K562 (cell line): Measurements from ENCODE around the gene NLRX1. TPM values are rescaled to one million over a fixed set of nuclear protein-coding genes. Genes with fewer than 3 reads are reported as not detected.

Experiments
- ARID1B ChIP-seq: fragments of 450-650 bp; IDR thresholded peaks from 2 replicates; pipeline ENCODE4 v1.6.1; 2016; ENCODE audit warnings: antibody characterized with exemption, mild to moderate bottlenecking, inconsistent platforms
- CBFB ChIP-seq: sonication (generic); formaldehyde crosslinking; IDR thresholded peaks from 2 replicates; pipeline ENCODE4 v1.4.0; 2020; ENCODE audit warnings: mild to moderate bottlenecking, missing genetic modification reagents
- CC2D1A ChIP-seq: fragments of 450-650 bp; IDR thresholded peaks from 2 replicates; pipeline ENCODE4 v1.6.1; 2017; ENCODE audit warnings: mild to moderate bottlenecking
- CREM ChIP-seq: IDR thresholded peaks from 2 replicates; pipeline ENCODE4 v1.6.1; 2014; ENCODE audit warnings: antibody characterized with exemption, low read depth
- ESRRB ChIP-seq: fragments of 250-450 bp; sonication (Bioruptor Pico); IDR thresholded peaks from 2 replicates; pipeline ENCODE4 v1.5.0; 2020; ENCODE audit warnings: mild to moderate bottlenecking, moderate library complexity, borderline replicate concordance
- KHSRP ChIP-seq: fragments of 450-650 bp; IDR thresholded peaks from 2 replicates; pipeline ENCODE4 v1.6.1; 2017
- NFIC ChIP-seq: fragments of 450-650 bp; IDR thresholded peaks from 2 replicates; pipeline ENCODE4 v1.6.1; 2017; ENCODE audit warnings: mild to moderate bottlenecking, inconsistent platforms
- NFIX ChIP-seq: fragments of 250-450 bp; sonication (Bioruptor Pico); IDR thresholded peaks from 2 replicates; pipeline ENCODE4 v1.4.0; 2020; ENCODE audit warnings: low read depth, mild to moderate bottlenecking, moderate library complexity
- PBX2 ChIP-seq, 2 experiments: IDR thresholded peaks in 1 of 2; conservative IDR thresholded peaks in 1 of 2; 2 replicates each; pipeline ENCODE4 v1.6.1; 2016; ENCODE audit warnings: low read depth in 2 of 2, mild to moderate bottlenecking in 1 of 2, missing compliant biosample characterization in 1 of 2, missing genetic modification characterization in 1 of 2, moderate library complexity in 1 of 2
- RB1 ChIP-seq: fragments of 450-650 bp; IDR thresholded peaks from 2 replicates; pipeline ENCODE4 v1.6.1; 2017; ENCODE audit warnings: low read depth, mild to moderate bottlenecking
- REST ChIP-seq, 2 experiments: fragments of 450-650 bp; formaldehyde crosslinking in 1 of 2; IDR thresholded peaks; 2 replicates each; pipeline versions ENCODE4 v1.4.0 to v1.6.1; 2014 to 2020; ENCODE audit warnings: mild to moderate bottlenecking in 2 of 2, borderline replicate concordance in 1 of 2, low read depth in 1 of 2
- TEAD4 ChIP-seq, 2 experiments: sonication (generic) in 1 of 2; formaldehyde crosslinking in 1 of 2; IDR thresholded peaks; 2 replicates each; pipeline versions ENCODE4 v1.6.1 to v1.8.0; 2012 to 2022; ENCODE audit warnings: borderline replicate concordance in 1 of 2, inconsistent platforms in 1 of 2, low read length in 1 of 2, mild to moderate bottlenecking in 1 of 2, missing genetic modification reagents in 1 of 2
- THRA ChIP-seq: fragments of 450-650 bp; IDR thresholded peaks from 2 replicates; pipeline ENCODE4 v1.6.1; 2017; ENCODE audit warnings: mild to moderate bottlenecking, moderate library complexity
- ZNF354B ChIP-seq: fragments of 250-450 bp; sonication (Bioruptor Pico); IDR thresholded peaks from 2 replicates; pipeline ENCODE4 v1.4.0; 2020
- ZNF551 ChIP-seq: fragments of 250-450 bp; sonication (Bioruptor Pico); IDR thresholded peaks from 2 replicates; pipeline ENCODE4 v1.5.0; 2021; ENCODE audit warnings: mild to moderate bottlenecking, moderate library complexity
- ZNF583 ChIP-seq: fragments of 250-450 bp; sonication (Bioruptor Pico); IDR thresholded peaks from 2 replicates; pipeline ENCODE4 v1.4.0; 2020
- polyA plus RNA-seq, 8 experiments: library from polyadenylated mRNA; depleted of rRNA in 4 of 8; stranded (reverse) in 5 of 8; unstranded in 3 of 8; fragments of >200 nt; fragmentation: Nextera tagmentation in 2 of 8; fragmentation: Illumina TruSeq in 1 of 8; extraction: Ambion mirVana in 2 of 8; extraction: Trizol in 1 of 8; gene quantifications; 2 replicates each; pipeline versions ENCODE4 v1.2.1 to v1.2.3, GENCODE V29; 2011 to 2014; ENCODE audit warnings: inconsistent platforms in 1 of 8, missing spikeins in 1 of 8
- total RNA-seq, 7 experiments: library from RNA; depleted of rRNA in 6 of 7; stranded (reverse); fragments of >200 nt in 6 of 7; fragmentation: Illumina TruSeq in 2 of 7; extraction: Trizol in 2 of 7; gene quantifications; 2 replicates each; pipeline versions ENCODE4 v1.2.1 to v1.2.3, GENCODE V29; 2011 to 2021; ENCODE audit warnings: low replicate concordance in 1 of 7

The NLRX1 gene
- total and polyA plus RNA-seq, 9 of the 15 experiments (the other 6 are each of a cell fraction or from before 2014, with no cell fraction given), result 0.04 to 2.3 (median 0.69) TPM

GRCh38 chr11:119196833-119197483 is 28.4 kb downstream of the NLRX1 start (continued):
- TF ChIP-seq REST (IDR thresholded peaks at IDR 0.05; ENCODE audit: borderline replicate concordance) (peak; percentile 86), REST (CRISPR knock-in tag; IDR thresholded peaks at IDR 0.05; ENCODE audit: low read depth) (no peak), NFIC (0 out of 2 replicates have a peak, but pooled peaks have one; percentile 6), ZNF583 (CRISPR knock-in tag) (no peak), ARID1B (peak; percentile 25; the same call in 1 of the 2 replicates), KHSRP (no peak), PBX2 (CRISPR knock-in tag; IDR thresholded peaks at IDR 0.05; ENCODE audit: low read depth) (no peak), PBX2 (tag; conservative IDR thresholded peaks at IDR 0.05; ENCODE audit: low read depth) (peak; percentile 65), THRA (no peak), ZNF354B (CRISPR knock-in tag) (no peak), NFIX (no peak), TEAD4 (IDR thresholded peaks at IDR 0.05; ENCODE audit: low read length) (peak; percentile 46), TEAD4 (CRISPR knock-in tag; IDR thresholded peaks at IDR 0.05; ENCODE audit: borderline replicate concordance) (no peak), ZNF551 (CRISPR knock-in tag) (no peak), CREM (no peak), RB1 (0 out of 2 replicates have a peak, but pooled peaks have one; percentile 30), CC2D1A (peak; percentile 61; the same call in 1 of the 2 replicates), ESRRB (CRISPR knock-in tag) (no peak), CBFB (no peak)
